GM21447 (cell line): Measurements from ENCODE around the gene KRT23.
"Not testable (repeated sequence)": the region's sequence is repeated elsewhere in the genome, so short reads cannot be mapped to it uniquely, and the experiment has no call there.

Experiments used
- ATAC-seq: cut with Tn5 transposase; IDR thresholded peaks from one replicate; pipeline ENCODE4 v1.9.1; 2021; ENCODE audit not compliant: unreplicated experiment

Gene KRT23

GRCh38 chr17:40950176-40950575, 12.7 kb upstream of the KRT23 start:
- no peak for ATAC-seq

- ATAC-seq = no peak
Observed at GRCh38 chr17:40949418-40949817, 12.0 kb upstream of the KRT23 start.

GRCh38 chr17:40947929-40948328, 10.5 kb upstream of the KRT23 start:
- no peak for ATAC-seq

DNA sequence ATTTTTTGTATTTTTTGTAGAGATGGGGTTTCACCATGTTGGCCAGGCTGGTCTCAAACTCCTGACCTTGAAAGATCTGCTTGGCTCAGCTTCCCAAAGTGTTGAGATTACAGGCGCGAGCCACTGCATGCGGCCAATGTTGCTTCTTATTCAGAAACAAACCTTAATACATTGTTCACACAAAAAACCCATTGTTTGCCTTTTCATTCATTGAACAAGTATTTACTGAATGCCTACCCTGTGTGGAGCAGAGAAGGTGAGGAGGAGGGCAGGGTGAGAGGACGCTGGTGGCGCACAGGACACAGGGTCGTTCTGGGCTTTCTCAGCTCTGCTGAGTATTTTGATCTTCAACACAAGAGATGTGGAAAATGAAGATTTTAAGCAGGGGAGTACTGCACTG, 8.0 kb upstream of the KRT23 start:
- no peak for ATAC-seq

DNA sequence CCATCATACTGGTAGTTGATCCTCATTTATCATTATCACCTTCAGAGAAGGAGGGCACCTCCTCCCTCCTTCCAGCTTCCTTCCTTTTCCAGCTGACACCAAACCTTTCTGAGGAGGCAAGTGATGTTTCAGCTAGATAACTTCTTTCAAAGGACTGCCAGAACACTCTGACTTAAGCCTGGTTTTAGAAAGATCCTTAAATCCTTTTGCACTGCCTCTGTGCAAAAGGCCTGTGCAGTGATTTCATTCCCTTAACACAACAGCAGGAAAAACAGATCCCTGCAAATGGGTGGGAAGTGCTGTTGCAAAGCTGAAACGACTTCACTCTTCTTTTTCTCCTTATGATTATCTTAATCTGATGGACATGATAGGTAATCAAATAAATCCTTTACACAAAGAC, 7.1 kb upstream of the KRT23 start:
- no peak for ATAC-seq

DNA sequence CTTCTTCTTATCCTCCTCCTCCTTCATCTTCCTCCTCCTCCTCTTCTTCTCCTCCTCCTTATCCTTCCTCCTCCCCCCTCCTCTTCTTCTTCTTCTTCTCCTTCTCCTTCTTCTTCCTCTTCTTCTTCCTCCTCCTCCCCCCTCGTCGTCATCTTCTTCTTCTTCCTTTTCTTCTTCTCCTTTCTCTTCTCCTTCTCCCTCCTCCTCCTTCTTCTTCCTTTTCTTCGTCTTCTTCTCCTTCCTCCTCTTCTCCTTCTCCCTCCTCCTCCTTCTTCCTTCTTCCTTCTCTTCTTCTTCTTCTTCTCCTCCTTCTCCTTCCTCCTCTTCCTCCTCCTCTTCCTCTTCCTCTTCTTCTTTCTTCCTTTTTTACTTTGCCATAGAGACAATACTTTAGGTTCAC, 5.1 kb upstream of the KRT23 start:
- ATAC-seq = no peak

- ATAC-seq = no peak
Observed at GRCh38 chr17:40940266-40940665, 2.8 kb upstream of the KRT23 start.

DNA sequence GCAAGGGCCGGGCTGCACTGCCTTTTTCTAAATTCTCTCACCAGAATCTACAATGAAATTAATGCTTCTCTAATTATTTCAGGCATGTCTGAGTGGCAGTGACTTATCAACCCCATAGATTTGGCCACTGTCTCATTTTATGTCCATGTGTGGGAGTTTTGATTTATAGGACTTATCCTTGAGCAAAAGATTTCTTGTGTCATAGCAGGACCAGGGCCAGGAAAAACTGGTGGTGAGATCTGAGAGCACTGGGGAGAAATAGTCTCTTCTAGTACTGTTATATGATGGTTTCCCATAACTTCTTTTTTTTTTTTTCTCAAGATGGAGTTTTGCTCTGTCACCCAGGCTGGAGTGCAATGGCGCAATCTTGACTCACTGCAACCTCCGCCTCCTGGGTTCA, 1.5 kb upstream of the KRT23 start:
- no peak for ATAC-seq

DNA sequence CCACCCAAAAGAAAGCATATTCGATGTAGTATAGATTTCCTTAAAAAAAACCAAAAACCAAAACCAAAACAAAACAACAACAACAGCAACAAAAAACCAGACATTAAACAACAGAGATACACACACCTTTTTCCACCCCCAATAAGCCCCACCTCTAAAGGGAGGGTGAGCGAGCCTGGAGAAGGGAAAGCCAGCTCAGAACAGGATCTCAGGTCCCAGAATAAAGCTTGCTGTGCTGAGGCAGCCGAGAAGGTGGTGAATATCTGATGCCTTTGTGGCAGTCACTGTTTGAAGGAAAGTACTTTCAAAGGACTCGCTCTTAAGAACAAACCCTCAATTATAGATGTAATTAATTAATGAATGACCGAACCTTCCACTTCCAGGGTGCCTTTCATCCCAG, 470 bp downstream of the KRT23 start:
- ATAC-seq = no peak

DNA sequence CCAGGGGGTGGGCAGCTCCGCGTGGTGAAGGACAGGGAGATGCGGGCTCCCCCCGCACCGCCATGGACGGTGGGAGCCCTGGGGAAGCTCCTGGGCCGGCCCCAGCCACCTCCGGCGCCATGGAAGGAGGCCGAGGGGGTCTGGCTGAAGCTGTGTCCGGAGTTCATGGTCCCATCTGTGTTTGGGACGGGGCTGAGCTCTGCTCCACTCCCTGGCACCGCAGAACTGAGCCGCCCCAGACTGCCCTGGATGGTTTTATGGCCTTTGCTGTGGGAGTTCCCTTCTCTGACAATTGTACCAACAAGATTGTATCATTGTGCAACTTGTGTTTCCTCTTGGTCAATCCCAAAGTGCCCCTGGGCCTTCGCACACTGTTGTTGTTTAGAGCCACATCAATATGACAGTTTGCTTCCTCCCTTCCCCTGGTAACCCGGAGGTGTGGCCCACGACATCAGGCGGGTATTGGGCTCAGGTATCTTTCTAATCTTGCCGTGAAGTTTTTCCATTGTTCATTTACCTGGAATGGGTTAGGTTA, 942 bp downstream of the KRT23 start:
- no peak for ATAC-seq

DNA sequence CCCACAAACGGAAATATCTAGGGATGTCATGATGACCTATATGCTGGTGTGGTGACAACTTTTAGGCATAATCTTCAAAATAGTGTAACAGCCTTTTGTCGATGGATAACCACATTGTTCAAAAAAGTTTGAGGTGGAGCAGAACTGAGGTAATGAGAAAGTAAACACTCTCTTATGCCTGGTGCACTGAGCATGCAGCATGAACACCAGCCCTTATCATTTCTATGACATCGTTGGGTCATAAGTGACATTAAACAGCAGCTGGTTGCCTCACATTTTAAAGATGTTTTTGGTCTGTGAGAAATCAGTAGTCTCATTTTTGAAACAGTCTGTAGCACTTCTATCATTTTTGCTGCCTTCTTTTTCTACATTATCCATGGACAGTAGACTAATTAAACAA, 1.8 kb downstream of the KRT23 start:
- ATAC-seq = no peak

DNA sequence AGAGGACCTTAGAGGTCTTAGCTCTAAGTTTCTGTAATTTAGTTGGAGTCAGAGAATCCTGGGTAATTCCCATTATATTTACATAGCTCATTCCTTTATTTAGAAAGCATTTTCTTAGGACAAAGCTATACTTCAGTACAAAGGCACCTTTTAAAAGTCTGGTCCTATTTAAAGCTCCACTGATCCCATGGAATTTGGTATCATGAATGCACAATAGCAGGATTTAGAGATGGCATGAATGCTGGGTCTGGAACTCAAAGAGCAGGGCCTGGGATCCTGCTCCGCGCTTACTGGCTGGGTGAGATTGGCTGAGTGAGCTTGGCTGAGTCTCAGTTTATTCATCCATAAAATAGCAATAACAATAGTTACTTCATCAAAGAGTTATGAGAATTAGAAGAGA, 4.8 kb downstream of the KRT23 start:
- no peak for ATAC-seq

GRCh38 chr17:40931311-40931710, 6.1 kb downstream of the KRT23 start:
- no peak for ATAC-seq

DNA sequence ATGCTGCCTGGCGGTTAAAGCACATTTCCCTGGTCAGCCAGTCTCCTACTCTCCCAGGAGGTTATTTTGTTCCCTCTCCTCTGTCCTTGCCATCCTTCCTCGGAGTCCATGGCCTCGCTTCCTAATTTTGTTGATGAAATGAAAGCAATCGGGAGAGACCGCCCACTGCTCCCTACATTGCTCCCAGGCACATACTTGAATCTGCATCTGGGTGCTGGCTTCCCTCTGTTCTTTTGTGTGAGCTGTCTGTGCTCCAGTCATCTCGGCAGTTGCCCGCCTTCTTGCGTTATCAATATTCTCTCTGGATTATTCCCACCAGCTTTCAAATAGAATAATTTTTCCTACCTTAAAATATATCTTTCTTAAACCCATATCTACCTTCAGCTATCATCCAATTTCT, 11.1 kb downstream of the KRT23 start:
- ATAC-seq = no peak

DNA sequence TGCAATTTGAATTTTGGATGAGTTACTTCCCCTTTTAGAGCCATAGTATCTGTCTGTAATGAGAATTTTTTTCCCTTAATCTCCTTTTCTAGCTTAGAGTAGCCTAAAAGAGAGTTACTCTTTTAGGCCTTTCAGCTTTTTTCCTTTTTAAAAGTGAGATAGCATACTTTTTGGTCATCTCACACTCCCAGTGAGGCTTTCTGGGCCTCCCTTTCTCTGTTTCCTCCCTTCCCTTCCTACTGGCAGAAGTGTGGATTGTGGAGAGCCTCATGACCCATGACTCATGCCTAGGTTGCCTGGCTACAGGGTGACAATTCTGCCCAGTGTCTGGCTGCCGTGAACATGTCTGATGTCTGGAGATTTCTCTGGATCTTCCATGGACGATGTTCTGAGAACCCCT, 15.2 kb downstream of the KRT23 start:
- no peak for ATAC-seq

- no peak for ATAC-seq
Observed at GRCh38 chr17:40921026-40921425, 16.4 kb downstream of the KRT23 start.

- not testable (repeated sequence) for ATAC-seq
Observed at GRCh38 chr17:40917116-40917515, 20.3 kb downstream of the KRT23 start.

DNA sequence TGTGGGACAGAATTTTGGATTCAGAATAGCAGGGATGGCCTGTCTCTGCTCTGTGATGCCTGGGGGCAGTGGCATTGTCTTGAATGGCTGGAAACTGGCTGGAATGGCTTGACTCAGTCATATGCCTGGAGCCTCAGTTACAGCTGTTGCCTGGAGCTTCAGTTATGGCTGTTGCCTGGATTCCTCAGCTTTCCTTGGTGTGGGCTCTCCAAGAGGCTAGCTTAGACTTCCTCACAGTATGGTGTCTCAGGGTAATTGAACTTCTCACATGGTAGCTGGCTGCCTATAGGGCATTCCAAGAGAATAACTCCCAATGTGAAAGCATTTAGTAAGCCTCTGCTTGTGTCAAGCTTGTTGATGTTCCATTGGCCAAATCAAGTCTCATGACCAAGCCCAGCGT, 21.1 kb downstream of the KRT23 start:
- no peak for ATAC-seq

DNA sequence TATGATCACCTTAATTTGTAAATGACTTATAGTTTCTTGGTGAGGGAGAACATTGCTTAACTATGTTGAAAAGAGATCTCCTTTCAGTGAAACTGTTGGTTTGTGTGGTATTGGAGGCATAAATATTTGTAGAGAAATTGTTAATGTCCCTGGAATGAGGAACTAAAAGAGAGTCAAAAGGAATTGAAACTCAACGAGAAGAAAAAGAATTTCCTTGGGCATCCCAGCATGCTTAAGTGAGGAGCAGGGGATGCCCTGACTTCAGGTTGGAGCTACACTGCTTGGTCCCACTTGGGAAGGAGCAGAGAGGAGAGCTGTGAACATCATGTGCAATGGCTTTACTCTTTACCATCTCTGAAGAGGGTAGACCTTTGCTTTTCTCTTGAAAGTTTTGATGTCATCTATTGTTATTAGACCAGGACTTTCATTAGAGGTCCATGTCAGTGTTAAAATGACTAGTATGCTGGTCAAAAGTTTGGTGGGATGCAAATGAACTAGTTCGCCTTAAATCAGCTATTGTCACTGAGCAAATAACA, 21.7 kb downstream of the KRT23 start:
- ATAC-seq = no peak

DNA sequence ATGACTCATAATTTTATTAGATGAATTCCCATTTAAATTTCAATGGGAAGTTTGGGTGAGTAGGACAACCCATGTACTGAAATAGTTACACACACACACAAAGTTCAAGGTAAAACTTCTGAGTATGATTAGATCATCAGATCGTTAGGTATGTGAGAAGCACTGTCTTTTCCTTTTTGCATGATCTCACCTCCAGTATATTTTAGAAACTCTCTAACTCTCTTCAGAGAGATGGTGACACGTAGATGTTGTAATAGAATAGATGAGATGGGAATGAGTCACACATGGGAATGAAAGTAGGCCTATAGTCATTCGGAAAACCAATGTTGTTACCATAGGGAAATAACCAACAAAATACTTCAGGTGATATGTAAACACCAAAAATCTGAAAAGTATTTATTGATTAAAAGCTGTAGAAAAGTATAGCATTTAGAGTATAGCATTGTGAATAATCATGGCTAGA, 22.2 kb downstream of the KRT23 start:
- no peak for ATAC-seq

DNA sequence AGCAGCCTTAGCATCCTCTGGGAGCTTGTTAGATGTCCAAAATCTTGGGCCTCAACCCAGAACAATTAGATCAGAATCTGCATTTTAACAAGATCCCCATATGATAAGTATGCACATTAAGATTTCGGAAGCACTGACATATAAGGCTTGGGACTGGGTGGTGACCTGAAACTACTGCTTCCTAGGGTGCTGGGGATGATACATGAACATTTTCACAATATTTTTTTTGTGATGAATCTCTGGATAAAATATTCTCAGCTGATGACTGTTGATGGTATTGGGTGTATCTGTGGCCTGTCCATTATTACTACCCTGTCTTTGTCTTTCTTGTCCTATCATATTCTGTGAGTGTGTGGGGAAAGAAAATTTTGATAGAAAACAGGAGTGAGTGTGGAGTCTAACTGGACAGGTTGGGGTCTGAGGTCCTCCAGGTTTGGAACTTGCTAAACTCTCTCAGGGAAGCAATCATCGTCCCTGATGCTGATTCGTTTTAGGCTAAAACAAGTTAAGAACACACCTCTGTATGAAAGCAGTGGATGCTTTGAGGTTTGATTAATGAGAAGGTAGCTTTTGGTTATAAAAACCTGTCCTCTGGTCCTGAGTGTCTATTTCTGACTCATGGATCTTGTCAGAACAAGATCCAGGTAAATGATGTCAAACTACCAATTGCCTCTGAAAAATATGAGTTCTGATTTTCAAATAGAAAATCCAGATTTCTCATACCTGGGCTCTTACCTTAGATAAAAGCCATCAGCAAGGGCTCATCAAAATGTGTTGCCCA, 23.2 kb downstream of the KRT23 start:
- ATAC-seq = no peak

DNA sequence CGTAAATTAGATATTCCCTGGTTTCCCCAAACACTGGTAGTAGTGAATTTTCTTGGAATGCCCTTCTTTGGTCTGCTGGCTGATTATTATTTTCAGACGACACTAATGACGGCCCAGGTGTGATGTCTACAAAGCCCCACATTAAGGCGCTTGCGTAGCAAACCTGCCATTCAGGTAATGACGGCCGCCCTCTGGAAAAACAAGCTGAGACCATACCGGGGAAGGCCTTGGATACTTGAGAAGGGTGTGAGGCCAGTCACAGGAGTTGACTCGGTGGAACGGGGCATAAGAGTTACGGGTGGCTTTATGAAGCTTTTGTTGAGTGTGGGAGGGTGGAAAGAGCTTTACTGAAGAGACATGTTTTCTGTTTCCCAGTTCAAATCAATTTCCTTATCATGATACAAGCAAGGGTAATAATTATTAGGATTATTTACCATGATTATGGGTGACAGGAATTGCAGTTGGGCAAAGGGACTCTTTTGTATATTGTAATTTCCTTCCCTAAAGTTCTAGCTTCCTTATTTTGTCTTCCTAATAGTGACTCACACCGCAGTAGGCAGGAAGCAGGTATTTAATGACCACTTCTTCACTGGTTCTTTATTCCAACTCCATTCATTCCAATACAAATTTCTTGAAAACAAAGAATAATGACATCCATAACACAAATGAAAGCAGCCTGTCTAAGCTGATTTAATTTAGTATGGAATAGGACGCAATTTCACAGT, 24.8 kb downstream of the KRT23 start:
- ATAC-seq = no peak
